Endothelial cell of umbilical vein (primary cell): ENCODE results near the gene EXD3. TPM values are rescaled to one million over a fixed set of nuclear protein-coding genes. Genes with fewer than 3 reads are reported as not detected.

Experiments used
- BruUV-seq: library from RNA; stranded (reverse); fragments of 400-500 nt; replicated peaks from 2 replicates; lab custom pipeline; 2021; lab: Mats Ljungman, UMichigan
- CTCF ChIA-PET: fragments of 300-600, 350-600 bp; sonication (Branson Sonifier 250); formaldehyde crosslinking; loops from one replicate; lab custom pipeline; 2021; ENCODE audit warnings: antibody characterized with exemption, inconsistent platforms; lab: Charles Lee
- POLR2A ChIA-PET: fragments of 300-600, 350-600 bp; sonication (Branson Sonifier 250); formaldehyde crosslinking; loops from one replicate; lab custom pipeline; 2021; ENCODE audit warnings: antibody characterized with exemption, inconsistent platforms; lab: Charles Lee
- DNase-seq: peaks from one replicate; pipeline ENCODE4 v3.0.0-alpha.2; 2011; ENCODE audit warnings: low read depth, low spot score
- FAIRE-seq: peaks from 2 replicates; lab custom pipeline; 2011; peaks lifted over from hg19 to GRCh38; lab: Jason Lieb, UNC
- H2AFZ ChIP-seq: 2 replicates; pipeline ENCODE4 v1.6.0; 2012; ENCODE audit warnings: low read depth, low read length, control low read depth, inconsistent platforms
- H3K27ac ChIP-seq: 2 replicates; pipeline ENCODE4 v1.5.1; 2011; ENCODE audit warnings: low read depth, mild to moderate bottlenecking, control low read depth, low read length, moderate library complexity; ENCODE audit not compliant: insufficient read depth
- H3K27me3 ChIP-seq, 2 experiments: 2 replicates each; pipeline versions ENCODE4 v1.6.0 to v1.6.1; 2011; ENCODE audit warnings: low read length in 2 of 2, mixed read lengths in 1 of 2; ENCODE audit not compliant: control insufficient read depth in 2 of 2, insufficient read depth in 2 of 2
- H3K36me3 ChIP-seq, 2 experiments: 2 replicates in 1 of 2; 3 replicates in 1 of 2; pipeline ENCODE4 v1.5.1; 2011; ENCODE audit warnings: low read length in 2 of 2, mild to moderate bottlenecking in 1 of 2, moderate library complexity in 1 of 2; ENCODE audit not compliant: control insufficient read depth in 2 of 2, insufficient read depth in 2 of 2; ENCODE audit errors: extremely low read depth in 1 of 2
- H3K4me1 ChIP-seq: 3 replicates; pipeline ENCODE4 v1.5.1; 2011; ENCODE audit warnings: mild to moderate bottlenecking, low read length; ENCODE audit not compliant: control insufficient read depth, insufficient read depth; ENCODE audit errors: extremely low read depth
- H3K4me2 ChIP-seq: 2 replicates; pipeline ENCODE4 v1.6.1; 2011; ENCODE audit warnings: low read length, control low read depth, mixed read lengths; ENCODE audit not compliant: insufficient read depth
- H3K4me3 ChIP-seq, 3 experiments: fragments of 200-600 bp in 1 of 3; sonication (generic), shearing (Covaris generic) in 1 of 3; replicated peaks in 1 of 3; 2 replicates each; pipeline ENCODE4 v1.5.1; 2011 to 2016; ENCODE audit warnings: control low read depth in 3 of 3, low read length in 3 of 3, mild to moderate bottlenecking in 2 of 3, inconsistent platforms in 1 of 3, low read depth in 1 of 3, moderate library complexity in 1 of 3; ENCODE audit not compliant: insufficient read depth in 1 of 3
- H3K79me2 ChIP-seq: 2 replicates; pipeline ENCODE4 v1.6.0; 2012; ENCODE audit warnings: low read length, inconsistent platforms; ENCODE audit not compliant: control insufficient read depth, insufficient read depth
- H3K9ac ChIP-seq: replicated peaks from 2 replicates; pipeline ENCODE3; 2011; ENCODE audit warnings: low read length, control low read depth; ENCODE audit not compliant: insufficient read depth; ENCODE audit errors: extremely low read depth
- H3K9me1 ChIP-seq: replicated peaks from 3 replicates; pipeline ENCODE4 v1.6.0; 2011; ENCODE audit warnings: mild to moderate bottlenecking, low read length; ENCODE audit not compliant: control insufficient read depth, insufficient read depth; ENCODE audit errors: extremely low read depth
- H3K9me3 ChIP-seq: replicated peaks from 2 replicates; pipeline ENCODE4 v1.5.1; 2012; ENCODE audit warnings: low read length, inconsistent platforms; ENCODE audit not compliant: control insufficient read depth, insufficient read depth
- H4K20me1 ChIP-seq: replicated peaks from 2 replicates; pipeline ENCODE3; 2011; ENCODE audit warnings: mild to moderate bottlenecking, low read length; ENCODE audit not compliant: control insufficient read depth, insufficient read depth; ENCODE audit errors: extremely low read depth
- EZH2 ChIP-seq: IDR thresholded peaks from 2 replicates; pipeline ENCODE4 v1.6.1; 2012; ENCODE audit warnings: borderline replicate concordance, low read depth, mild to moderate bottlenecking, moderate library complexity, low read length, inconsistent platforms; ENCODE audit not compliant: severe bottlenecking
- FOS ChIP-seq: IDR thresholded peaks from 2 replicates; pipeline ENCODE4 v1.6.1; 2011; ENCODE audit warnings: mild to moderate bottlenecking, low read length, moderate library complexity, borderline replicate concordance; ENCODE audit not compliant: insufficient read depth
- GATA2 ChIP-seq: IDR thresholded peaks from 2 replicates; pipeline ENCODE4 v1.7.0; 2011; ENCODE audit warnings: low read depth, mild to moderate bottlenecking, moderate library complexity, mixed read lengths, low read length; ENCODE audit not compliant: insufficient read length, insufficient read depth
- JUN ChIP-seq: IDR thresholded peaks from 2 replicates; pipeline ENCODE4 v1.6.1; 2011; ENCODE audit warnings: borderline replicate concordance, low read depth; ENCODE audit not compliant: insufficient read length, insufficient read depth
- MYC ChIP-seq: IDR thresholded peaks from one replicate; pipeline ENCODE4 v1.6.1; 2011; ENCODE audit warnings: mild to moderate bottlenecking, low read depth, low read length
- POLR2A ChIP-seq: IDR thresholded peaks from 2 replicates; pipeline ENCODE4 v1.6.1; 2012; ENCODE audit warnings: low read depth, mild to moderate bottlenecking, control low read depth, low read length
- POLR2AphosphoS5 ChIP-seq: IDR thresholded peaks from 2 replicates; pipeline ENCODE4 v1.6.1; 2012; ENCODE audit warnings: low read depth, mild to moderate bottlenecking, control low read depth, low read length, moderate library complexity; ENCODE audit not compliant: insufficient read depth
- dilution Hi-C: fragments of 300-500 bp; cut with MboI; formaldehyde crosslinking; loops from one replicate; pipeline ENCODE4 v1.15.0; 2019; ENCODE audit warnings: low sequenced_read_pairs; ENCODE audit not compliant: extremely low pct_ligation_motif_present
- intact Hi-C: fragments of 100-400 bp; cut with micrococcal nuclease; formaldehyde crosslinking; loops from one replicate; pipeline ENCODE4 v1.10.0; 2022
- polyA plus RNA-seq, 4 experiments: library from polyadenylated mRNA; depleted of rRNA in 3 of 4; stranded (reverse) in 3 of 4; unstranded in 1 of 4; fragments of >200 nt; gene quantifications; 2 replicates each; pipeline versions ENCODE4 v1.2.1 to v1.2.3, GENCODE V29; 2011 to 2012; ENCODE audit warnings: missing spikeins in 1 of 4
- total RNA-seq: library from RNA; stranded (reverse); gene quantifications from 2 replicates; pipeline ENCODE4 v1.2.3, GENCODE V29; 2021
- TF ChIP-seq, protein P1 (sequence below): IDR thresholded peaks from 2 replicates; pipeline ENCODE4 v1.6.1; 2011; ENCODE audit not compliant: insufficient read depth, insufficient read length
- TF ChIP-seq, protein P2 (sequence below), 2 donors: IDR thresholded peaks; 1 replicate in 1 of 2; 2 replicates in 1 of 2; pipeline ENCODE4 v1.5.1; 2011; ENCODE audit warnings: low read length in 2 of 2, mild to moderate bottlenecking in 2 of 2, moderate library complexity in 2 of 2, control low read depth in 1 of 2, inconsistent platforms in 1 of 2, low read depth in 1 of 2; ENCODE audit not compliant: insufficient read depth in 1 of 2; ENCODE audit errors: extremely low read depth in 1 of 2

EXD3 gene
- total and polyA plus RNA-seq, 2 donors (not counting 3 experiments of a cell fraction or from before 2014, with no cell fraction given): 17.7 to 30.3 TPM

DNA sequence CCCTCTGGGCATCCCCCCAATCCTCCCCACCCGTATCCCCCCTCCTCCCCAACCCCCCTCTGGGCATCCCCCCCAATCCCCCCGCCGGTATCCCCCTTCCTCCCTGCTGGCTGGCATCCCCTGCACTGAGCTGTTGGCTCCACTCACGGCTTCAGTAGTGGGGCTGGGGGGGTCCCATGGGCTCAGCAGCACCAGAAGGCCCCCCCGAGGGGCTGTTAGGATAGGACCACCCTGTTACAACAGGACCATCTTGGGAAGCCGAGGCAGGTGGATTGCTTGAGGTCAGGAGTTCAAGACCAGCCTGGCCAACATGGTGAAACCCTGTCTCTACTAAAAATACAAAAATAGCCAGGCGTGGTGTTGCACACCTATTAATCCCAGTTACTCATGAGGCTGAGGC lies 42.4 kb downstream of the EXD3 start:
- no peak for FAIRE-seq
- ChIA-PET CTCF (no interaction called here), POLR2A (no interaction called here)
- dilution Hi-C loops (no loop called here), intact Hi-C loops (no loop called here)
- no peaks in the 10 kb centered on the region for H3K79me2 ChIP-seq
- H2AFZ ChIP-seq: no peak overlapping the region
- no peaks in the 10 kb centered on the region for H3K27me3 ChIP-seq
- H3K9me1 ChIP-seq: no peaks in the 10 kb centered on the region
- no peak for DNase-seq
- no TSS peak for BruUV-seq
- H3K4me2 ChIP-seq: no peak overlapping the region
- H3K4me3 ChIP-seq: no peak overlapping the region
- H3K9ac ChIP-seq: no peak overlapping the region
- no peaks in the 10 kb centered on the region for H3K9me3 ChIP-seq
- H3K27ac ChIP-seq: no peak overlapping the region
- H3K4me1 ChIP-seq: no peaks in the 10 kb centered on the region
- no peaks in the 10 kb centered on the region for H4K20me1 ChIP-seq
- TF ChIP-seq, protein P1, sequence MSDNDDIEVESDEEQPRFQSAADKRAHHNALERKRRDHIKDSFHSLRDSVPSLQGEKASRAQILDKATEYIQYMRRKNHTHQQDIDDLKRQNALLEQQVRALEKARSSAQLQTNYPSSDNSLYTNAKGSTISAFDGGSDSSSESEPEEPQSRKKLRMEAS: no peak
- no peak for TF ChIP-seq GATA2
- no peak for TF ChIP-seq FOS
- no peak for TF ChIP-seq EZH2
- TF ChIP-seq, protein P2, sequence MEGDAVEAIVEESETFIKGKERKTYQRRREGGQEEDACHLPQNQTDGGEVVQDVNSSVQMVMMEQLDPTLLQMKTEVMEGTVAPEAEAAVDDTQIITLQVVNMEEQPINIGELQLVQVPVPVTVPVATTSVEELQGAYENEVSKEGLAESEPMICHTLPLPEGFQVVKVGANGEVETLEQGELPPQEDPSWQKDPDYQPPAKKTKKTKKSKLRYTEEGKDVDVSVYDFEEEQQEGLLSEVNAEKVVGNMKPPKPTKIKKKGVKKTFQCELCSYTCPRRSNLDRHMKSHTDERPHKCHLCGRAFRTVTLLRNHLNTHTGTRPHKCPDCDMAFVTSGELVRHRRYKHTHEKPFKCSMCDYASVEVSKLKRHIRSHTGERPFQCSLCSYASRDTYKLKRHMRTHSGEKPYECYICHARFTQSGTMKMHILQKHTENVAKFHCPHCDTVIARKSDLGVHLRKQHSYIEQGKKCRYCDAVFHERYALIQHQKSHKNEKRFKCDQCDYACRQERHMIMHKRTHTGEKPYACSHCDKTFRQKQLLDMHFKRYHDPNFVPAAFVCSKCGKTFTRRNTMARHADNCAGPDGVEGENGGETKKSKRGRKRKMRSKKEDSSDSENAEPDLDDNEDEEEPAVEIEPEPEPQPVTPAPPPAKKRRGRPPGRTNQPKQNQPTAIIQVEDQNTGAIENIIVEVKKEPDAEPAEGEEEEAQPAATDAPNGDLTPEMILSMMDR (IDR thresholded peaks at IDR 0.05; ENCODE audit: extremely low read depth in 1 of 2, insufficient read depth in 1 of 2, low read depth in 1 of 2, low read length in 2 of 2): no peak
- TF ChIP-seq POLR2A: no peak
- TF ChIP-seq POLR2AphosphoS5: no peak
- TF ChIP-seq MYC: no peak
- TF ChIP-seq JUN: no peak
- no peaks in the 10 kb centered on the region for H3K36me3 ChIP-seq
